Measurements from ENCODE around the gene GALNT6.
A peak's percentile ranks its signal among the peaks of the same experiment; 100 is the strongest.

Gene GALNT6

GRCh38 chr12:51404627-51405026 lies 13.4 kb upstream of the GALNT6 start:
- DNase-seq = no peak

DNA sequence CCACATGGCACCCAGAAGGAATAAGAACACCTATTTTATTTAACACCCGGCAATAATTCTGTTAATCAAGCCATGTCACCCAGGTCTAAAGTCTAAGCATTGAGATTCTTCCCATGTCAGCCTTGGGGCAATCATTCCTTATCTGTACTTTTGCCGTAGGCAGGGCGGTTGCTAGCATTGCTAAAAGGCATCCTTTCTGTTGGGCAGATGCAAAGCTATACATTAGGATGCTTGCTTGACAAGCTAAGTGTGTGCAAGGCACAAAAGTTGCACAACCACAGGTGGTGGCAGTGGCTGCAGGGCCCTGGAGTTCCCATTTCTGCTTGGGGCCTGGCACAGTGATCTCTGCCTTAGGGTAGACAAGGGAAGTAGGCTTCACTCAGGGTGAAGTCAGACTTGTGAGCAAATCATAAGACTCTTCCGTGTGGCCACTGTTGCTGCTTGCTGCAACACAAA lies 12.5 kb upstream of the GALNT6 start:
- DNase-seq = no peak

GRCh38 chr12:51403159-51403558 lies 12.0 kb upstream of the GALNT6 start:
- no peak for DNase-seq

DNA sequence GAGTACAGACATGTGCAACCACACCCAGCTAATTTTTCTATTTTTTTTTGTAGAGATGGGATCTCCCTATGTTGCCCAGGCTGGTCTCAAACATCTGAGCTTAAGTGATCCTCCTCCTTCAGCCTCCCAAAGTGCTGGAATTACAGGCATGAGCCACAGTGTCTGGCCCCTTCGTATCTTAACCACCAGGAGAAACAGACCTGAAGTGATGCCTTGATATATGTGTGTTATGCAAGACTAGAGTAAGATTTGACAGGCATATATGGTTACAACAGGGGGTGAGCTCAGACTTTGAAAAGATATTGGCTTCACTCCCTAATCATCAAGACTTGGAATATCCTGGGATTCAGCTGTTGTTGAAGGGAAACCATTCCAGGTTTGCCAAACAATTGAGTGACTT lies 10.7 kb upstream of the GALNT6 start:
- DNase-seq = no peak

DNA sequence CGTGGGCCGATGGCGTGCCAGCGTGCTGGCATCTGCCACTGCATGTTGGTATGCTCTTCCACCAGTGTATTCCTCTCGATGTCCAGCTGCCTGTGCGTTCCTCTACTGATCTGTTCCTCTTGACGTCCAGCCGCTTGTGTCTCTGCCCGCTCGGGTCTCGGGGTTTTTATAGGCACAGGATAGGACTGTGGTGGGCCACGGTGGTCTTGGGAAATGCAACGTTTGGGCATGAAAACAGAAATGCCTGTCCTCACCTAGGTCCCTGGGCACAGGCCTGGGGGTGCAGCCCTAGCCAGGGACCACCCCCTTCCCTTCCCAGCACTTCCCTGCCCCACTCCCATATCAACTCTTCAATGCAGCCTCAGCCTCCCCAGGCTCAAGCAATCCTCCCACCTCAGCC lies 10.3 kb upstream of the GALNT6 start:
- DNase-seq = no peak

DNA sequence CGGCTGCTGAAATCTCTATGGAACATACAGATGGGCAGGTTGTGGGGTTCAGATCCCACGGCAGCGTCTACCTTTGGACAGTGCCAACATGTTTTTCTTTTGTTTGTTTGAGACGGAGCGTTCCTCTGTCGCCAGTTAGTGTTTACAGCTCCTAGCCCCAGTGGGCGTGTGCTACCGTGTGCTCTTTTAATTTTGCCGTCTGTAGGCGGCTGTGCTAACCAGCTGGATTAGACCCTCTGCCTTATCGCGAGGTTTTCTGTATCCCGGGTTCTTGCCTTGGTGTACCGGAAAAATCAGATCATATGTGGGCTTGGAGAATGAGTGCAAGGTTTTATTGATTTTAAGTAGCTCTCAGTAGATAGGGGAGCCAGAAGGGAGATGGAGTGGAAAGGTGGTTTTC lies 9.8 kb upstream of the GALNT6 start:
- DNase-seq = no peak

GRCh38 chr12:51399891-51400290 lies 8.7 kb upstream of the GALNT6 start:
- no peak for DNase-seq

DNA sequence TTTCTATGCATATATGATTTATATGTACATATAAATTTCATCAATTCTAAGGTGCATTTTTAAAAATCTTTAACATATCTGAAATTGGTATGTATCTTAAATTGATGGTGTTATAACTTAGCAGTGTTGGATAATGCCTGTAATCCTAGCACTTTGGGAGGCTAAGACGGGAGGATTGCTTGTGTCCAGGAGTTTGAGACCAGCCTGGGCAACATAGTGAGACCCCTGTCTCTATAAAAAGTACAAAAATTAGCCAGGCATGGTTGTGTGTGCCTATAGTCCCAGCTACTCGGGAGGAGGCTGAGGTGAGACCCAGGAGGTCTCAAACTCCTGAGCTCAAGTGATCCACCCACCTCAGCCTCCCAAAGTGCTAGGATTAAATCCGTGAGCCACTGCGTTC lies 6.5 kb upstream of the GALNT6 start:
- no peak for DNase-seq

- peak; percentile 34 for DNase-seq
Observed at GRCh38 chr12:51395283-51396230, 4.4 kb upstream of the GALNT6 start.

- DNase-seq = peak; percentile 64
Observed at GRCh38 chr12:51393676-51394545, 2.7 kb upstream of the GALNT6 start.

- DNase-seq = no peak
Observed at GRCh38 chr12:51392556-51393237, 1.5 kb upstream of the GALNT6 start.

GRCh38 chr12:51390891-51391282 lies 319 bp downstream of the GALNT6 start:
- DNase-seq = peak; percentile 19

- DNase-seq = no peak
Observed at GRCh38 chr12:51390457-51390856, 749 bp downstream of the GALNT6 start.

DNA sequence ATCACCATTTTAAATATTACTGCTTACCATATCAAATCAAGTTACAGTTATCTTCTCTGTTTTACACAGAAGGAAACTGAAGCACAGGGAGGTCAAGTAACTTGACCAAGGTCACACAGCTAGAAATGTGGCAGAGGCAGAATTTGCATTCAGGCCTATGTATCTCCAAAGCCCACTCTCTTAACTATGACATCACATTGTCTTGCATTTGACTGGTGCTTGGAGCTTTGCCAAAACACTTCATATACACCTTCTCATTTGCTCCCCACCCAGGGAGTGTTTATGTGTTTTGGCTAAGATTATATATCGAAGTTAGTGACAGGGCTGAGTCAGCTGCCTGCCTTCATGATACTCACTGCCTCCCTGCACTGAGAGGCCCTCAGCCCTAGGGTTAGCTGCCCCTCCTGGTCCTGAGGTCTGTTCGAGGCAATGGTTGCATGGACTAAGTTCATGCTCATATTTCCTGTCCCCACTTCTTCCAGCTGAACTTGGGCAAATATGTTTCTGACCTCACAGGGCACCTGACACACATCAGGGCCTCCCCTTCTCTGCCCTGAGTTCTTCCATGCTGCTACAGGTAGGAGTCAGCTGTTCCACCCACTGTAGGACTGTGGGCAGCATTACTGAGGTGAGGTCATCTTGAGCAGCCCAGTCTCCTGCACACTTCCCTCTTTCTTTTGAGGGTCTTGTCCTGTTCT lies 1.8 kb downstream of the GALNT6 start:
- DNase-seq = no peak

- DNase-seq = no peak
Observed at GRCh38 chr12:51388846-51389245, 2.4 kb downstream of the GALNT6 start.

DNA sequence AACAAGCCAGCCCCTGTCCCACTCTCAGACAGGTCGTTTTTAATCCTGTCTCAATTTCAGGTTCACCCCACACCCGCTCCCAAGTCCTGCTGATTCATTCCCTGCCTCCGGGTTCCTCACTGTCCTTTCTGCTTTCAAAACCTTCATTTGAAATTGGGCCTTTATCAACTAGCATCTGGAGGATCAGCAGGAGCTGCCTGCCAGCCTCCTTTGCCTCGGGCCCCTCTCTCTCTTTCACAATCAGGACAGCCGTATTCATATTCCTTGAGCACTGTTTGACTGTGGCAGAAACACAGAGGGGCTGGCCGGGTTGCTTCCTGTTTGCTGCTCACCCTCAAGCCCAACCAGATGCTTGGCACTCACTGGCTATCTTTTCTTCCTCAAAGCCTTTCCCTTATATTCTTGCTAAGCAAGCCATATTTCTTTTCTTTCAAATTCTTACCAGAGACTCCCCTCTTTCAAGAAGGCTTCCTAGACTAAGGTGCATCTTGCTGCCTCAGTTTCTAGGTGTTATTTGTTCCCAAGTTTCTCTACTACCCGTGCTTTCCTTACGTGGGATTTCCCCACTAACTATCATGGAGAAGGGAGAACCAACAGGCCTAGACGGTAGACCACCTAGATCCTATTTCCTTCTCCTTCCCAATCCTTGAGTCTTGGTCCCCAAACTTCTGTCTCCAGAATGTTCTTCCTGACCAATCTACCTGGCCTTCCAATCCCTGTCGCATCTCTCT lies 3.0 kb downstream of the GALNT6 start:
- no peak for DNase-seq

GRCh38 chr12:51386351-51386750 lies 4.9 kb downstream of the GALNT6 start:
- DNase-seq = no peak

GRCh38 chr12:51383269-51383905 lies 7.8 kb downstream of the GALNT6 start:
- no peak for DNase-seq

GRCh38 chr12:51382173-51382572 lies 9.0 kb downstream of the GALNT6 start:
- DNase-seq = no peak

DNA sequence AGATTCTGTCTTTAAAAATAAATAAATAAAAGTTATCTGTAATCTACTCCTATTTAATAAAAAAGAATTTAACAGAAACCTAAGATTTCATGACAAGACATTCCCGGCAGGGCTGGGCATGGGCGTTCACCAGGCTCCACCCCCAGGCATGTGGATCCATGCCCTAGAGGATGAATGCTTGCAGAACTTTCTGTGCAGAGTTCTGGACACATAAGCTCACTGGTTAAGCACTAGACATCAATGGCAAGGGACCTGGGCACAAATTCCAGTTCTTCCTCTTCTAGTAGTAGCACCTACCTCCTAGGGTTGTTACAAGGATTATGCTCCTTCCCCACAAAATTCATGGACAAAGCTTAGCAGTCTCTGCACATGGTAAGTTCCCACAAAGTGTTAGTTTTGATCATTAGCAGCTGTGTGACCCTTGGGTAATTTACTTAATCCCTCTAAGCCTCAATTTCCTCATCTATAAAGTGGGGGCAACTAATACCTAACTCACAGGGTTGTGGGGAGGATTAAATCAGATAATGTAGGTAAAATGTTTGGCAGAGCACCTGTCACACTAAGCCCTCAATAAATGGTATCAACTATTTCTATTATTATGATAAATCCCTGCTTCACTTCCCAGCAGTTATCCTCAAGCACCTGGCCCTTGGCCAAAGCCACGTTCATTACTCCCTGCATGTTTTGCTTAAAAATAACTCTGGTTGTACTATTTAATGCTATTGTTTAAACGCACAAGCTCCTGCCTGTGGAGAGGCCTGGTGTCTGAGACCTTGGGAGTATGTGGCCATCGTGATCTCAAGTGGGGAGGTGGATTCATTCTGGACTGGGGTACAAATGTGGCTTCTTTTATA lies 9.8 kb downstream of the GALNT6 start:
- DNase-seq = no peak

Data from stimulated activated CD4-positive, alpha-beta T cell treated with anti-CD3 and anti-CD28 coated beads, Interleukin-4, amount 100 ng/mL, for 24 hours (primary cell).